GM12801 (cell line): ENCODE measurements around the gene CEACAM1.

Source experiments
- TF ChIP-seq, protein P1 (sequence below): IDR thresholded peaks from one replicate; pipeline ENCODE4 v1.5.1; 2011; ENCODE audit warnings: control low read depth; ENCODE audit not compliant: insufficient read length; ENCODE audit errors: extremely low read depth

CEACAM1 gene

DNA sequence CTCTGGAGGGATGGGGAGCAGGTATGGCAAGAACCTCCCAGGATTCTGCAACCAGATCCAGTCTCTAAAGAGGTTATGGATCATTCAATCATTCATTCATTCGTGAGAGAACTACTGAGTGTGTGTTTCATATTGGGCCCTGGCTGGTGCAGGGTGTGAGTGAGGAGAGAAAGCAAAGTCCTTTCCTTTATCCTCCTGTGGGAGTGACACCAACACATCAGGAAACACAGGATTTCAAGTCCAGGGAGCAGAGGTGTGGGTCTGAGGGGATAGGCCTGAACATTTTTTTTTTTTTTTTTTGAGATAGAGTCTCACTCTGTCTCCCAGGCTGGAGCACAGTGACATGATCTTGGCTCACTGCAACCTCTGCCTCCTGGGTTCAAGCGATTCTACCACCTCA is 3.3 kb downstream of the CEACAM1 start:
- TF ChIP-seq, protein P1, sequence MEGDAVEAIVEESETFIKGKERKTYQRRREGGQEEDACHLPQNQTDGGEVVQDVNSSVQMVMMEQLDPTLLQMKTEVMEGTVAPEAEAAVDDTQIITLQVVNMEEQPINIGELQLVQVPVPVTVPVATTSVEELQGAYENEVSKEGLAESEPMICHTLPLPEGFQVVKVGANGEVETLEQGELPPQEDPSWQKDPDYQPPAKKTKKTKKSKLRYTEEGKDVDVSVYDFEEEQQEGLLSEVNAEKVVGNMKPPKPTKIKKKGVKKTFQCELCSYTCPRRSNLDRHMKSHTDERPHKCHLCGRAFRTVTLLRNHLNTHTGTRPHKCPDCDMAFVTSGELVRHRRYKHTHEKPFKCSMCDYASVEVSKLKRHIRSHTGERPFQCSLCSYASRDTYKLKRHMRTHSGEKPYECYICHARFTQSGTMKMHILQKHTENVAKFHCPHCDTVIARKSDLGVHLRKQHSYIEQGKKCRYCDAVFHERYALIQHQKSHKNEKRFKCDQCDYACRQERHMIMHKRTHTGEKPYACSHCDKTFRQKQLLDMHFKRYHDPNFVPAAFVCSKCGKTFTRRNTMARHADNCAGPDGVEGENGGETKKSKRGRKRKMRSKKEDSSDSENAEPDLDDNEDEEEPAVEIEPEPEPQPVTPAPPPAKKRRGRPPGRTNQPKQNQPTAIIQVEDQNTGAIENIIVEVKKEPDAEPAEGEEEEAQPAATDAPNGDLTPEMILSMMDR, result no peak

- TF ChIP-seq, protein P1, result no peak
Measured at GRCh38 chr19:42524250-42524649, 4.0 kb downstream of the CEACAM1 start.

DNA sequence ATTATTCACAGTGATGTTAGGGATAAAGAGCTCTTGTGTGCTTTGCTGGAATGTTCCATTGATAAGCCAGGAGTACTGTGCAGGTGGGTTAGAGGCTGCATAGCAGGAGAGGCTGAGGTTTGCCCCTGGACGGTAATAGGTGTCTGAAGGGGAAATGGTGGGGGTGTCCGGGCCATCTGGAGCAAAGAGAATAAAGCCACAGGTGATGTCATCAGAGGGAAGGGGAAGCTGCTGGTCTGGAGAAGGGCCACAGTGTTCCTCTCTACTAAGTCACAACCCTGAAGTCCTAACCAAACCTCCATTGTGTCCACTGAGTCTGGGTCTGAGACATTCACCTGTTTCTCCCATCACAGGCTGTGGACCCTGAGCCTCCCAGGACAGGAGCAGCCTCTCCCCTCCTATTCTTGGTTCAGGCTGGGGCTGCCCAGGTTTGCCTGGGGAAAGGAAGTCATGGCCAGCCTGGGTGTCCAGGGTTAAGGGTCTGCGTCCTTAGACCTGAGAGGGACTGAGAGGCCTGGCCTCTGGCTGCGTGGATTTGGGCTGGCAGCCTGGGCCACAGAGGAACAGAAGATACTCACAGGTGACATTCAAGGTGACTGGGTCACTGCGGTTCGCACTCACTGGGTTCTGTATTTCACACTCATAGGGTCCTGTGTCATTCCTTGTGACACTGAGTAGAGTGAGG is 6.8 kb downstream of the CEACAM1 start:
- TF ChIP-seq, protein P1, result no peak

DNA sequence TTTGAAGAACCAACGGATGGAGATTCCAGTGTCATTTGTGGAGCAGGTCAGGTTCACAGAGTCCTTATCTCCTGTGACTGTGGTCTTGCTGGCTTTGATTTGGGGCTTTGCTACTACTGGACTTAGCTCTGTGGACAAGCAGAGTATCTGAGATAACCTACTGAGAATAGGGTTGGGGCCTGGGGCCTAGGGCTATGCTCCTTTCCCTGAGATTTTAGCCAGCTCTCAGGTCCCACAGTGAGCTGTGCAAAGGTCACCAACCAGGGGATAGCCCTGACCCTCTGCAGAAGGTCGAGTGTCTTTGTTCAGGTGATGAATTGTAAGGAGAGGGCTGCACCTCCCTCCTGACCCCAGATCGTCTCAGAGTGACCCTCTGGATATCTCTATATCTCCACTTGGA is 9.2 kb downstream of the CEACAM1 start:
- TF ChIP-seq, protein P1, result no peak

DNA sequence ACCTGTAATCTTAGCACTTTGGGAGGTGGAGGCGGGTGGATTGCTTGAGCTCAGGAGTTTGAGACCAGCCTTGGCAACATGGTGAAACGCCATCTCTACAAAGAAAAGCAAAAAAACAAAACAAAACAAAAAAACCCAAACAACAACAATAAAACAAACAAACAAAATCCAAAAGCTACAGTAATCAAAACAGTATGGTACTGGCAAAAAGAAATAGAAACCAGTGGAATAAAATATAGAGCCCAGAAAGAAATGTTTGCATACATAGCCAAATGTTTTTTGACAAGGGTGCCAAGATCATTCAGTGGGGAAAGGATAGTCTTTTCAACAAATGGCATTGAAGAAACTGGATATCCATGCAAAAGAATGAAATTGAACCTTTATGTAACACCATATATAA is 11.5 kb downstream of the CEACAM1 start:
- TF ChIP-seq, protein P1, result no peak

GRCh38 chr19:42515241-42515832 is 12.9 kb downstream of the CEACAM1 start:
- TF ChIP-seq, protein P1, result no peak

DNA sequence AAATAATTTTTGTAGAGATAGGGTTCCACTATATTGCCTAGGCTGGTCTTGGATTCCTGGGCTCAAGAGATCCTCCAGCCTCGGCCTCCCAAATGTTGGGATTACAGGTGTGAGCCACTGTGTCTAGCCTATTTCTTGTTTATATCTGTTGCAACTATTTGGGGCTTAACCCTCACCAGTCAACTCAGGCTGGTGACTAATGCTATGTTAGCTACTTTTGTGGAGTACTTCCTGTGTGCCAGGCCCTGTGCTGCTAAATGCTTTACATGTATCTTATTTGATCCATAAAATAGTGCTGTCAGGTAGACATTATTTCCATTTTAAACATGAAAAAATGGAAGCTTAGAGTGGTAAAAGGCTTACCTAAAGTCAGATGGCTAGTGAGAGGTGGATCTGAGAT is 13.8 kb downstream of the CEACAM1 start:
- TF ChIP-seq, protein P1, result no peak
